ENCODE measurements around the gene BTN2A1. TPM values are rescaled to one million over a fixed set of nuclear protein-coding genes. Genes with fewer than 3 reads are reported as not detected.
A peak's percentile ranks its signal among the peaks of the same experiment; 100 is the strongest.

BTN2A1 gene
- total and polyA plus RNA-seq, 9 of the 15 experiments (the other 6 are each of a cell fraction or from before 2014, with no cell fraction given), result 6.7 to 22.1 (median 16.4) TPM

GRCh38 chr6:26516481-26517427 is 59.0 kb downstream of the BTN2A1 start (continued):
- TF ChIP-seq, protein P1, sequence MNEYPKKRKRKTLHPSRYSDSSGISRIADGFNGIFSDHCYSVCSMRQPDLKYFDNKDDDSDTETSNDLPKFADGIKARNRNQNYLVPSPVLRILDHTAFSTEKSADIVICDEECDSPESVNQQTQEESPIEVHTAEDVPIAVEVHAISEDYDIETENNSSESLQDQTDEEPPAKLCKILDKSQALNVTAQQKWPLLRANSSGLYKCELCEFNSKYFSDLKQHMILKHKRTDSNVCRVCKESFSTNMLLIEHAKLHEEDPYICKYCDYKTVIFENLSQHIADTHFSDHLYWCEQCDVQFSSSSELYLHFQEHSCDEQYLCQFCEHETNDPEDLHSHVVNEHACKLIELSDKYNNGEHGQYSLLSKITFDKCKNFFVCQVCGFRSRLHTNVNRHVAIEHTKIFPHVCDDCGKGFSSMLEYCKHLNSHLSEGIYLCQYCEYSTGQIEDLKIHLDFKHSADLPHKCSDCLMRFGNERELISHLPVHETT (CRISPR knock-in tag; conservative IDR thresholded peaks at IDR 0.05 in 1 of 2, IDR thresholded peaks at IDR 0.05 in 1 of 2), result no peak
- TF ChIP-seq E2F3 (CRISPR knock-in tag; IDR thresholded peaks at IDR 0.05) (no peak), KDM1A (IDR thresholded peaks at IDR 0.05) (no peak; a peak in 1 of 4 replicates), BRD4 (IDR thresholded peaks at IDR 0.05) (no peak), KLF1 (tag; IDR thresholded peaks at IDR 0.05) (no peak), ATF2 (CRISPR knock-in tag; IDR thresholded peaks at IDR 0.05) (no peak), ILK (tag; IDR thresholded peaks at IDR 0.05; ENCODE audit: borderline replicate concordance, low read depth) (no peak), PTTG1 (tag; IDR thresholded peaks at IDR 0.05; ENCODE audit: low read depth) (no peak), HMG20B (CRISPR knock-in tag; IDR thresholded peaks at IDR 0.05) (no peak), NR2C1 (IDR thresholded peaks at IDR 0.05) (no peak), NR2C1 (tag; IDR thresholded peaks at IDR 0.05) (no peak), ZNF23 (CRISPR knock-in tag; IDR thresholded peaks at IDR 0.05) (no peak), DACH1 (IDR thresholded peaks at IDR 0.05; ENCODE audit: partially characterized antibody) (peak; percentile 17), NCOA2 (IDR thresholded peaks at IDR 0.05; ENCODE audit: partially characterized antibody in 2 of 2) (no peak), HDAC8 (tag; IDR thresholded peaks at IDR 0.05) (no peak), FOXK1 (CRISPR knock-in tag; IDR thresholded peaks at IDR 0.05; ENCODE audit: borderline replicate concordance) (no peak), ZNF212 (CRISPR knock-in tag; IDR thresholded peaks at IDR 0.05) (no peak), RBM25 (IDR thresholded peaks at IDR 0.05; ENCODE audit: low read depth, low read length, severe bottlenecking) (peak; percentile 57), ARID2 (IDR thresholded peaks at IDR 0.05) (0 out of 2 replicates have a peak, but pooled peaks have one; percentile 23), BRF1 (IDR thresholded peaks at IDR 0.05; ENCODE audit: borderline replicate concordance, extremely low read depth, insufficient read length) (no peak), DEAF1 (CRISPR knock-in tag; IDR thresholded peaks at IDR 0.05) (no peak)
- TF ChIP-seq, protein P2, sequence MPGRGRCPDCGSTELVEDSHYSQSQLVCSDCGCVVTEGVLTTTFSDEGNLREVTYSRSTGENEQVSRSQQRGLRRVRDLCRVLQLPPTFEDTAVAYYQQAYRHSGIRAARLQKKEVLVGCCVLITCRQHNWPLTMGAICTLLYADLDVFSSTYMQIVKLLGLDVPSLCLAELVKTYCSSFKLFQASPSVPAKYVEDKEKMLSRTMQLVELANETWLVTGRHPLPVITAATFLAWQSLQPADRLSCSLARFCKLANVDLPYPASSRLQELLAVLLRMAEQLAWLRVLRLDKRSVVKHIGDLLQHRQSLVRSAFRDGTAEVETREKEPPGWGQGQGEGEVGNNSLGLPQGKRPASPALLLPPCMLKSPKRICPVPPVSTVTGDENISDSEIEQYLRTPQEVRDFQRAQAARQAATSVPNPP (IDR thresholded peaks at IDR 0.05; ENCODE audit: borderline replicate concordance, insufficient read depth, insufficient read length), result no peak
